HG03103 (cell line): ENCODE data around the gene PPP2R5D.
"Not testable (repeated sequence)": the region's sequence is repeated elsewhere in the genome, so short reads cannot be mapped to it uniquely, and the experiment has no call there.

Experiments used
- ATAC-seq: cut with Tn5 transposase; IDR thresholded peaks from one replicate; pipeline ENCODE4 v1.9.1; 2021; ENCODE audit warnings: low read depth; ENCODE audit not compliant: unreplicated experiment

Gene PPP2R5D

GRCh38 chr6:43021270-43022047 lies 37.1 kb downstream of the PPP2R5D start, which contains the start of gene RRP36:
TSS of gene RRP36 (plus strand) at chr6:43021623. CDS start at chr6:43021655, 32 bp downstream.
- ATAC-seq: peak; percentile 74

GRCh38 chr6:43024436-43024835 lies 40.1 kb downstream of the PPP2R5D start:
- ATAC-seq: no peak

- ATAC-seq: no peak
Observed at GRCh38 chr6:43026365-43026764, 42.0 kb downstream of the PPP2R5D start.

GRCh38 chr6:43029120-43029519 lies 44.8 kb downstream of the PPP2R5D start:
- ATAC-seq: no peak

GRCh38 chr6:43032326-43032725 lies 48.0 kb downstream of the PPP2R5D start:
- no peak for ATAC-seq

- no peak for ATAC-seq
Observed at GRCh38 chr6:43033496-43034189, 49.3 kb downstream of the PPP2R5D start.

GRCh38 chr6:43034190-43034525 lies 49.8 kb downstream of the PPP2R5D start:
- ATAC-seq: no peak

GRCh38 chr6:43035495-43036194 lies 51.3 kb downstream of the PPP2R5D start:
- ATAC-seq: no peak

- no peak for ATAC-seq
Observed at GRCh38 chr6:43036712-43037111, 52.3 kb downstream of the PPP2R5D start.

- no peak for ATAC-seq
Observed at GRCh38 chr6:43037197-43037596, 52.8 kb downstream of the PPP2R5D start.

GRCh38 chr6:43037706-43038105 lies 53.3 kb downstream of the PPP2R5D start:
- no peak for ATAC-seq

GRCh38 chr6:43038727-43039126 lies 54.4 kb downstream of the PPP2R5D start:
- ATAC-seq: no peak

- no peak for ATAC-seq
Observed at GRCh38 chr6:43040542-43041257, 56.3 kb downstream of the PPP2R5D start.

GRCh38 chr6:43041475-43041874 lies 57.1 kb downstream of the PPP2R5D start:
- ATAC-seq: not testable (repeated sequence)

- no peak for ATAC-seq
Observed at GRCh38 chr6:43043310-43043709, 58.9 kb downstream of the PPP2R5D start.

- ATAC-seq: no peak
Observed at GRCh38 chr6:43045371-43045930, 61.1 kb downstream of the PPP2R5D start.

GRCh38 chr6:43047998-43048397 lies 63.6 kb downstream of the PPP2R5D start:
- no peak for ATAC-seq

- ATAC-seq: no peak
Observed at GRCh38 chr6:43050981-43051380, 66.6 kb downstream of the PPP2R5D start.

GRCh38 chr6:43052225-43052841 lies 68.0 kb downstream of the PPP2R5D start:
- ATAC-seq: no peak
